Hematopoietic multipotent progenitor cell treated with erythropoietin and hydrocortisone succinate and interleukin-3 and kit ligand, for 4 days (in vitro differentiated cells): ENCODE data around the gene MAP3K10.

Experiments
- DNase-seq: peaks from one replicate; pipeline ENCODE4 v3.0.0-alpha.2; 2015

The MAP3K10 gene

DNA sequence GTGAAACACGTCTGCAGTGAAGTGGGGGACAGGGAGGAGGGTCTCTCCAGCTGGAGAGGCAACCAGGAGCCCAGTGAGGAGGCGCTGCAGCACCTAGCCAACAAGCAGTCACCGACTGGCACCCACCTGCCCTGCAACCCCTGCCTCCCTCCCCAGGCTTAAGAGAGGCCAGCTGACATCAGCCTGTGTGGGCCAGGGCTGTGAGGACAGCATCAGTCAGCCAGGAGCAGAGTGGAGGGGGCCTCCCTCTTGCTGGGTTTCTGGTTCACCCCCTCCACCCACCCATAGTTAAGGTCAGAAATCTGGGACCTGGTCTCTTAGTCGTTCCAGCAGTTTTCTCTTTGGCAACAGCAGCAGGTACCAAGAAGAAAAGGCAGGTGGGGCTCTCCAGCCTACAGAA, 60.8 kb downstream of the MAP3K10 start:
- no peak for DNase-seq

DNA sequence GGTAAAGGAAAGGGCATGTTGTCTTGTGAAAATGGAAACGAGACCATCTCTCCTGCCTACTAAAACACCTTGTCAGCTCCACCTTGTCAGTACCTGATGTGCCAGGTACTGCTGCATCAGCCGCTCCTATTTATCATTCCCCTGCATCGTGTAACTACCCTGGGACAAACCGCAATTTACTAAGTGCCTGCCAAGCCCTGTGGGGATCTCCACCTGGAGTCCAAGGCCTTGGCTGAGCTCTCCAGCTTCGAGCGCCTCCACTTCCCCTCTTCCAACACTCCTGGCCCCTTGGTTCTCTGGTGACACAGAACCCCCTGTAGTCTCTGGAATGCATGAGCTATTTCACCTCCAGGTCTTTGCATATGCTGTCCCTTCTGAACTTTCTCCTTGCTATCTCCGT, 61.2 kb downstream of the MAP3K10 start:
- DNase-seq = no peak

DNA sequence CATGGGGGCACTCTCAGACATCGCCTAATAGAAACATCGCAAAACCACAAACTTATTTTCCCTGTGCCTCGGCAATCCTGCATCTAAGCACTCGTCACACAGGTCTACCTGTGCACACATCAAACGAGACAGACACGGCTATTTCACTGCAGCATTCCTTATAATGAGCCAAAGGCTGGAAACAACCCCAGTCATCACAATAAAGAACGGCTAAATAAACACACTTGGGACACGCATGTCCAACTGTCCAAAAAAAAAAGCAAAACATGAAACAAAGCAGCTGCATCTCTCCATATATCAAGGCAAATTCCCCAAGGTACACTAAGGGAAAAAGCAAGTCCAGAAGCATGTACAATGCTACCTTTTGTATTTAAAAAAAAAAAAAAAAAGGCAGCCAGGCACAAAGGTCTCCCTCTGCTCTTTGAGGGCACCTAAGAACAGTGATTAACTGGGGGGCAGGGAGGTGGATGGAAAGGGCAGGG, 62.4 kb downstream of the MAP3K10 start:
- no peak for DNase-seq

DNA sequence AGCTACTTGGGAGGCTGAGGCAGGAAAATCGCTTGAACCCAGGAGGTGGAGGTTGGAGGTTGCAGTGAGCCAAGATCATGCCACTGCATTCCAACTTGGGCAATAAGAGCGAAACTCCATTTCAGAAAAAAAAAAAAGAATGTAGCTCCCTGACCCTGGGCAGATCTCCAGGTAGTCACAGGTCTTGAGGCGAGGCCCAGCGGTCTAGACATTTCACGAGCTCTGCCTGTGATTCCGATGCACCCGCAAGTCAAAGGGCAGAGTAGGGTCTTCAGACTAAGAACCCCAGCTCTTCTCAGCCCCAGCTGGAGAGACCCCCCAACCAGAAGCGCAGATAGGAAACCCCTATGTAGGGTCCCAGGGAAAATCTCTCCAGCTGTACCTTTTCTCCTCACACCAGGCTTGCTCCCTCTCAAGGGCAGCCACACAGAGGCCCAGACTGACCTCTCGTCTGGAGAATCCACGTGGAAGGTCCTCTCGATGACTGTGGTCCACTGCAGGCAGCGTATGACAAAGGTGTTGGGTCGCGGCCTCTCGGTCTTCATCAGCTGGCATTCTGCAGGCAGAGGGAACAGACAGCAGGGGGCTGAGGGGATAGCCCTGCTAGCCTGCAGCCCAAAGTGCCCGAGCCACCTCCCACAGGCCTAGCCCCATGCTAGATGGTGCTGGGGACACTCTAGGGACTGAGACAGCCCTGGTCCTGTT, 63.6 kb downstream of the MAP3K10 start:
- DNase-seq = no peak

DNA sequence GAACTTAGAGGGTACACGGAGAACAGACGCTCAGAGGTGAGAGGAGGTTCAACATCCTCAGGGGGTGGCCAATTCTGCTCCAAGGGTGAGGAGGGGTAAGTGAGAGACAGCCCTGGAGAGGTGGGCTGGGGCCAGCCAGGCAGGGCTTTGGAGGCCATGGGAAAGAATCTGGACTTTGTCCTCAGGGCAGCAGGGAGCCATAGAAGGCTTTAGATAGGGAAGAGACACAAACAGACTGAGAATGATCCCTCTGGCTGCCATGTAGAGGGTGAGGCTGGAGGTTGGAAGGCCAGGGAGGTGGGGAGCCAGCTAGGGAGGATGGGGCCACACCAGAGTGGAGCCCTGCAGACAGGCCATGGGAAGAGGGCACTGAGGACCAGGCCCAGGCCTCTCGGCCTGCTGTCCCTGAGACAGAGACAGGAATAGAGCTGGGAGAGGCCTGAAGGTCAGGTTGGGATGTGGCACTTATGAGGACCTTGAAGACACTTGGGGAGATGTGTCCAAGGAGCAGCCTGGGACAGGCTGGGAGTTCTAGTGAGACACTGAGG, 64.5 kb downstream of the MAP3K10 start:
- no peak for DNase-seq

DNA sequence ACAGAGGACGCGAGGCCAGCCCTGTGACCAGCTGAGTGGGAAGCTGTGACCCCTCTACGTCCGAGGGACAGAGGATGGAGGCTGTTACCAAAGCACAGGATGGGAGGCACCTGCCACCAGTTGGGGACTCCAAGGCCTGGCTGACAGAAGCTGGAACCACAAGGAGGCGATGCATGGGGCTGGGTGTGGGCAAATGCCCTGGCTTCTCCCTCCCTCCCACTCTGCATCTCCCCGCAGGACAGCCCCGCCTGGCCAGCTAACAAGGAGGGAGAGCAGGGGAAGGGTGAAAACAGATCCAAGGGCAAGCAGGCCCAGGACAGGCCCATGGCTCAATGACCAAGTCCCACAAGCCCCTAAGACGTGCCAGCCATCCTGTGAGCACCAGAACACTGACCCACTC, 65.3 kb downstream of the MAP3K10 start:
- DNase-seq = no peak

DNA sequence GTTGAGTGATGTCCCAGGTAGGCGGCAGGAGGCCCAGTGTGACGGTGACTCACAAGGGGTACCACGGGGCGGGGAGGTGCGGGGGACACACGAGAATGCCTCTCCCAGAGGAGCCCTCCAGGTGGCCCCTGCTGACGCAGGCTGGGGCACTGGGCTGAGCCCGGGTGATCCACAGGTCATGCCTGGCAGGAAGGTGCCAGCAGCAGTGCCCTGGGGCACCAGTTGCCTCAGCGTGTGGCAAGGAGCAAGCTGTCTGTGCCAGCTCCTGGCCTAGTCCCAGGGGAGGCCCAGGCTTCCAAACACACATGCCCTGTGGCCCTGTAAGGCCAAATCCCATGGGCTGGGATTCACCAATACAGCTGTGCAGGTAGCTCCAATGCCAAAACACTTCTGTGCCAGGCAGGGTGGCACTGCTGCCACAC, 65.9 kb downstream of the MAP3K10 start:
- no peak for DNase-seq

DNA sequence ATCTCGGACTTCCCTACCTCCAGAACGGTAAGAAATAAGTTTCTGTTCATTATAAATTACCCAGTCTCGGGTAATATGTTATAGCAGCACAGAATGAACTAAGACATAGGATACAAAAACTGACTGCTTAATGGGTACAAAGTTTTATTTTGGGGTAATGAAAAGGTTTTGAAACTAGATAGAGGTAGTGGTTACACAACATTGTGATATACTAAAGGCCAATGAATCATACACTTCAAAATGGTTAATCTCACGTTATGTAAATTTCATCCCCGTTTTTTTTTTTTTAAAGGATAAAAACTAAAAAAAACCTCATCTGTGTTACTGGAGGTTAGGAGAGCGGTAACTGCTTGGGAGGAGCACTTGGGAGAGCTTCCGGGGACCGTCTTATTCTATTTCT, 70.4 kb downstream of the MAP3K10 start:
- no peak for DNase-seq

DNA sequence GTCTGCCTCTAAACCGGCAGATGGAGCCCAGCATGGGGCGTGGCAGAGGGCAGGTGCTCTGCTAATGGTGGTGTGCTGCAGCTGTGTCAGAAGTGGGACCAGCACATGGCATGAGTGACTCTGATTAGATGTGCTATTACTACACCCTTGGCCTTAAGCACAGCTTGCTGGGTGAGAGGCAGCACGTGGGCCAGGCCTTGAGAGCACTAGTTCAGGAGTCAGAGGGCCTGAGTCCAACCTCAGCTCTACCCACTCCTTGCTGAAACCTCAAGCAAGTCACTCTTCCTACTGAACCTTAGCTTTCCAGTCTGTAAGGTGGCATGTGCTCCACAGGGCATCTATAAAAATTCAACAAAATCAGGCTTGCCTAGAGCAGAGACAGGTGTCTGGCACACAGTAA, 71.2 kb downstream of the MAP3K10 start:
- no peak for DNase-seq

DNA sequence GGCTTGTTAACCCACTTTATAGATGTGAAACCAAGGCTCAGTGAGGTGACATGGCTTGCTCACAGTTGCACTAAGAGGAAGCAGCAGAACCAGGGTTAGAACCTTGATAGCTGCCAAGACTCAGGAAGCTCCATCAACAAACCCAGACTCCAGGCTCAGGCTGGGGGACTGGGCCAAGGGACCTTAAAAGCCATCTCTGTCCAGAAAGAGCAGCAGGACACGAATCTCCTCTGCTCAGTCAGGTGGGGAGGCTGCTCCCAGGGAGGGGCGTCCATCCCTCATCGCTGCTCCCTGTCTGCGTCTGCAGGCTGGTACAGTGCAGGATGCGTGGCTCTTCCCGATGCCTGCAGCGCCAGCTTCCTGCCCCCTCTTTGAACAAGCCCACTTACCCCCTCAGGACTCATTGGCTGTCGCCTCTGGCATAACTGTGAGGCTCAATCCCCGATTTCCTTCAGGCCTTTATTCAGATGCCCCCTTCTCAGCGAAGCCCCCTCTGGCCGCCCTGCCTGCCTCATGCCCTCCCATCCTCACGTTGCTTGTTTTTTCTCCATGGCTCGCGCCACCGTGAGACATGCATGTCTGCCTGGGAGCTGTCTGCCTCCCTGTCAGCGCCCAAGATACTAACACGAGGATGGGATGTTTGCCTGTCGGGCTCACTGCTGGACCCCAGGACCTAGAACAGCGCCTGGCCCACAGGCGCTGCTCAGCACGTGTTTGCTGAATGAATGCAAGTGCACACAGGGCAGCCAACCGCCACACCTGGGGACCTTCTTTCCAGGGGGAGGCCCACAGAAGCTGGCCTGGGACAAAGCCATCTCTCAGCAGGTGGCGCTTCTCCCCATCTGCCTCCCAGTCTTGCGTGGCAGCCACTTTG, 72.5 kb downstream of the MAP3K10 start:
- no peak for DNase-seq

DNA sequence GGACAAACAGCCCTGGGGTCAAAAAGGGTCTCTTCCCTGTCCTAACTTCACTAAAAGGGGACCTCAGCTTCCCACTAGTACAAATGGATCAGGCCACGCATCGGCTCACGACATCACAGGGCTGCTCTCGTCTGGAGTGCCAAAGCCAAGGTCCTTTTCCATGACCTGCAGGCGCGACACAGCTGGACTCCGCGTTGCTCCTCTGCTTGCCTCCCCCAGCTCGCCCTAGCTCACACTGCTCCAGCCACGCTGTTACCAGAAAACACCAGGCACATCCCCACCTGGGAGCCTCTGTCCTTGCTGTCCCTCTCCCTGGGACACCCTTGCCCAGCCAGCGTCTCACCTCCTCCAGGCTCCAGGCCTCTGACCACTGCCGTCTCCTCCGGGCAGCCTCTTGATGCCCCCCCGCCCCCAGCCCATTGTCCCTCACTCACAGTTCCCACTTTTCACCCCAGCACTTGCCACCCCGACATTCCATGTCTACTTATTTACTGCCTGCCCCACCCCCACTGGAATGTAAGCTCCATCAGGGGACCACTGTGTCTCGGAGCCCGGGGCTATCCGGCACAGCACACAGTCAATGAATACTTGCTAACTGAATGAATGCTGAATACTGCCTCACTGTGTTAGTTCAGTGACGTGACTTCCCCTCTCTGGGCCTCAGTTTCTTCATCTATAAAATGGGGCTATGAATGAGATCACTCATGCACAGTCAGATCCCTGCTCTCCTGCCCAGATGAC, 73.3 kb downstream of the MAP3K10 start:
- DNase-seq = no peak
